ENCODE measurements around the gene NOC2L.

DNA sequence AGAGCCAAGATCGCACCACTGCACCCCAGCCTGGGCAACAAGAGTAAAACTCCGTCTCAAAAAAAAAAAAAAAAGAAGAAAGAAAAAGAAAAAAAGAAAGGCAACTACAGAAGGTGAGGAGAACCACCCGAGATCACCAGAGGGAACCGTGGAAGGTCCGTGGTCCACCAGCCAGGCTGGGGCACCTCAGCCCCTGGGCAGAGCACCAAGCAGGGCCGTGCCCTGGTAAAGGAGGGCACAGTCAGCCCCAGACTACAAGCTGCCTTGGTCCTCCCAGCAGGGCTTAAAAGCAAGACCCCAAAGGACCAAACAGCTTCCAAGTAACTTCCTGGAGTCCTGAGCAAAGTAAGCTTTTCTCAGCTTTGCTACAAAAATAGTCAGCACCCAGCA is 44.2 kb downstream of the NOC2L start:
- TF ChIP-seq EP300 (IDR thresholded peaks at IDR 0.05) = no peak
- no peak for TF ChIP-seq POLR2A (IDR thresholded peaks at IDR 0.05; ENCODE audit: low read depth)
- TF ChIP-seq, protein P1, sequence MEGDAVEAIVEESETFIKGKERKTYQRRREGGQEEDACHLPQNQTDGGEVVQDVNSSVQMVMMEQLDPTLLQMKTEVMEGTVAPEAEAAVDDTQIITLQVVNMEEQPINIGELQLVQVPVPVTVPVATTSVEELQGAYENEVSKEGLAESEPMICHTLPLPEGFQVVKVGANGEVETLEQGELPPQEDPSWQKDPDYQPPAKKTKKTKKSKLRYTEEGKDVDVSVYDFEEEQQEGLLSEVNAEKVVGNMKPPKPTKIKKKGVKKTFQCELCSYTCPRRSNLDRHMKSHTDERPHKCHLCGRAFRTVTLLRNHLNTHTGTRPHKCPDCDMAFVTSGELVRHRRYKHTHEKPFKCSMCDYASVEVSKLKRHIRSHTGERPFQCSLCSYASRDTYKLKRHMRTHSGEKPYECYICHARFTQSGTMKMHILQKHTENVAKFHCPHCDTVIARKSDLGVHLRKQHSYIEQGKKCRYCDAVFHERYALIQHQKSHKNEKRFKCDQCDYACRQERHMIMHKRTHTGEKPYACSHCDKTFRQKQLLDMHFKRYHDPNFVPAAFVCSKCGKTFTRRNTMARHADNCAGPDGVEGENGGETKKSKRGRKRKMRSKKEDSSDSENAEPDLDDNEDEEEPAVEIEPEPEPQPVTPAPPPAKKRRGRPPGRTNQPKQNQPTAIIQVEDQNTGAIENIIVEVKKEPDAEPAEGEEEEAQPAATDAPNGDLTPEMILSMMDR (IDR thresholded peaks at IDR 0.05) = no peak
- TF ChIP-seq POLR2AphosphoS5 (IDR thresholded peaks at IDR 0.05) = no peak

Measured in esophagus muscularis mucosa (tissue), 4 donors.